D341Med (cell line): ENCODE results near the gene ANKRD33.
"Not testable (repeated sequence)": the region's sequence is repeated elsewhere in the genome, so short reads cannot be mapped to it uniquely, and the experiment has no call there.

ENCODE experiments used
- DNase-seq: peaks from one replicate; pipeline ENCODE4 v3.0.0; 2012; ENCODE audit warnings: low spot score

The ANKRD33 gene

DNA sequence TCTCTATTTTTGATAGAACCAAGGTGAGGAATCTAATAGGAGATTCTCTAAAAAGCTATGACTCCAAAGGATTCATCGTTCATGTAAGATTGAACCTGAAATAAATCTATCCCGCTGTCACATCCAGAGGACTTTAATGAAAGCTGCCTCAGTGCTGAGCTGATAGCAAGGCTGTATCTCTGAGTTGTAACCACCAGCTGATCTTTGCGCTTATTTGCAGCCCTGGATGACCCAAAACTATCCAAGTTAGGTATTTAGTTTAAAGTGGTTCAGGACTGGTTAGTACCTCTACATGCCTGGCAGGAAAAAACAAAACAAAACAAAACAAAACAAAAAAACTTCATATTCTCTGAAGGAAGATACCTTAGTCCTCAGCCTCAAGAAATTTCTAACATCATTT, 8.8 kb upstream of the ANKRD33 start:
- DNase-seq: no peak

DNA sequence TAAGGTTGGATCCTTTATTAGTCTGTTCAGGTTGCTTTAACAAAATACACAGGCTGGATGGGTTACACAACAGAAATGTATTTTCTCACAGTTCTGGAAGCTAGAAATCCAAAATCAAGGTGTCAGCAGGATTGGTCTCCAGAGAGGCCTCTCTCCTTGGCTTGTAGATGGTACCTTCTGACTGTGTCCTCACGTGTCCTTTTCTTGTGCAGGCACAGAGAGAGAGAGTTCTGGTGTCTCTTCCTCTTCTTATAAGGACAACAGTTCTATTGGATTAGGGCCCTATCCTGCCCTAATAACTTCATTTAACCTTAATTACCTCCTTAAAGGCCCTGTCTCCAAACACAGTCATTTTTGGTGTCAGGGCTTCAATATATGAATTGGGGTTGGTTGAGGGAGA, 4.6 kb upstream of the ANKRD33 start:
- DNase-seq: no peak

DNA sequence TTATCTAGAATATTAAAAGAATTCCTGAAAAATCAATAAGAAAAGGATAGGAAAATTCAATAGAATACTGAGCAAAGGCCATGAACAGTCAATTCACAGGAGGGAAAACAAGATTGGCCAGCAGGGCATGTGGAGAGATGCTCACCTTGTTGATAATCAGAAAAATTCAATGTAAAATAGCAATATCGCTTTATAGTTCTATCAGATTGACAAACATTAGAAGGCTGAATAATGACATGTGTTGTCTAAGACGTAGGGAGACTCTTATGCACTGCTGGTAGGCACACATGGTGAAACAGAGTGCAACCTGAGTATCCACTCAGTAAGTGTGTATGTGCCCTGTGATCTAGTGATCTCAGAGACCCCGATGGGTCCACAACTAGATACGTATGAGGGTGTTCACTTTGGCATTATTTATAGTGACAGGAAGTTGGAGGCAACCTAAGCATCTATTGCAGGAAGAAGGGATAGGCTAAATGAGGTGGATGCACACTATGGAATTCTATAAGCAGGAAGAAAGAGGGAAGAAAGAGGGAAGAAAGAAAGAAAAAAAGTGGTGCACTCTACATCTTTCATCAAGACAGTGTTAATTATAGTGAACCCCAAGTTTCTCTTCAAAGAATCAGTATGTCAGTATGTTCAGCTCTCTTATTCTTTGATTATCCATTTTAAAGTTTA, 3.8 kb upstream of the ANKRD33 start:
- DNase-seq: no peak

DNA sequence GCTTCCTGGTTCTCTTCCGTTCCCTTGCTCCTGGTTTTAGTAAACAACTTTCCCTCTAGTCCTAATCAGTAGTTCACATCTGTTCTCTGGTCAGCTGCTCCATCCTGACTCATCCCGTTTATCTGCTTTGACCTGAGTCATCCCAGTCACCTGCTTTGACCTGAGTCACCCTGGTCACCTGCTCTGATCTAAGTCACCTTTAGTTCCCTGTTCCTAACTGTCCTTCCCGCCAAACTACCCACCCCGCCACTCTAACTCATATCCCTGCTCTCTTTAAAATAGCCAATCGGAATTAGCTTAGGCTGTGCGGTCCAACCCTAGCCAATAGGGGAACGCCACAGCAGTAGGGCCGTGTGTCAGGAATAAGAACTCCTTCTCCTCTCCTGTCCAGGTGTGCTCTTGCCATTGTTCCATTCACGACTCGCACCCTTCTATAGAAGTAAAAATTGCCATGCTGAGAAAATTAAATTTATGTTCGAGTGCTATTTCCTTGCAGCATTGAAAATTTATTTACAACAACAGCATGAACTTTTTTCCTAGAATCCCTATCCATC, 3.1 kb upstream of the ANKRD33 start:
- DNase-seq: no peak

DNA sequence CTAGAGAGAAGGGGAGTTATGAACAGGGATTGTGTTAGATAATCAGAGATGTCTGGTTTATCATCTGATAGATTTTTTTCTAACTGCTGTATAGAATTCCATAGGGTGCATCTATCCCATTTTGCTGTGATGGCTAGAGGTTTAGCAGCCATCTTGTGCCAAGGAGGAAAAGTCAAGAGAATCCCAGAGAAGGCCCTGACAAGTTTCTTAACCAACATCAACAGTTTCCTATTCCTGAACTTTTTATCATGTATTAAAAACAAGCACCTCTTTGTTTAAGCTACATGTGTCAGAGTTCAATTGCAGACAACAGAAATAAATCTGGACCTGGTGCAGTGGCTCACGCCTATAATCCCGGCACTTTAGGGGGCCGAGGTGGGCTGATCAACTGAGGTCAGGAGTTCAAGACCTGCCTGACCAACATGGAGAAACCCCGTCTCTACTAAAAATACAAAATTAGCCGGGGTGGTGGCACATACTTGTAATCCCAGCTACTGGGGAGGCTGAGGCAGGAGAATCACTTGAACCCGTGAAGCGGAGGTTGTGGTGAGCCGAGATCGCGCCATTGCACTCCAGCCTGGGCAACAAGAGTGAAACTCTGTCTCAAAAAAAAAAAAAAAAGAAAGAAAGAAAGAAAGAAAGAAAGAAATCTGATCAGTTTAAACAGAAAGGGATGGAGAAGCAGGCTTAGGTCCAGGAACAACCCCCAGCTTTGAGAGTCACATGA, 2.4 kb upstream of the ANKRD33 start:
- not testable (repeated sequence) for DNase-seq

DNA sequence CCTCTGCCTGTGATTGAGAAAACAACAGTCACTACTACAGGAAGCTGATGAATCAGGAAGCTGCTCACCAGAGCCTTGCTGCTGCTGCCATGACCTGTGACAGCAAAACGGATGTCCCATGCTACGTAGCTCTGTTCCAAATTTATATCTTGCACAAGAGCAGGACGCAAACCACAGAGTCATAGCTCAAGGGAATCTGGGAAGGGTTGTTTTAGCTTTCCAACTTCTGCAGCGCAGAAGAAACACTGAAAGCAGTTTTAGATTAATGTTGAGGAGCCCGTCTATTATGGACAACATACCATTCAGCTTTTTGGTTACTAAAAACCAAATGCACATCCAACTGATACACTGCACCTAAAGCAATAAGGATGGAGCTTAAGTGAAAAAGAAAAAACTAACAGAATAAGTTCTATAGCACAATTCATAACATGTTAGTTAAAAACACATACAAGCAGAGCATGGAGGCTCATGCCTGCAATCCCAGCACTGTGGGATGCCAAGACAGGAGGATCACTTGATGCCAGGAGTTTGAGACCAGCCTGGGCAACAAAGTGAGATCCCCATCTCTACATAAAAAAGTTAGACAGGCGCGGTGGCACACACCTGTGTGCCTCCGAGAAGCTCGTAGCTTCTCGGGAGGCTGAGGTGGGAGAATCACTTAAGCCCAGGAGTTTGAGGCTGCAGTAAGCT, 1.7 kb upstream of the ANKRD33 start:
- DNase-seq: no peak

DNA sequence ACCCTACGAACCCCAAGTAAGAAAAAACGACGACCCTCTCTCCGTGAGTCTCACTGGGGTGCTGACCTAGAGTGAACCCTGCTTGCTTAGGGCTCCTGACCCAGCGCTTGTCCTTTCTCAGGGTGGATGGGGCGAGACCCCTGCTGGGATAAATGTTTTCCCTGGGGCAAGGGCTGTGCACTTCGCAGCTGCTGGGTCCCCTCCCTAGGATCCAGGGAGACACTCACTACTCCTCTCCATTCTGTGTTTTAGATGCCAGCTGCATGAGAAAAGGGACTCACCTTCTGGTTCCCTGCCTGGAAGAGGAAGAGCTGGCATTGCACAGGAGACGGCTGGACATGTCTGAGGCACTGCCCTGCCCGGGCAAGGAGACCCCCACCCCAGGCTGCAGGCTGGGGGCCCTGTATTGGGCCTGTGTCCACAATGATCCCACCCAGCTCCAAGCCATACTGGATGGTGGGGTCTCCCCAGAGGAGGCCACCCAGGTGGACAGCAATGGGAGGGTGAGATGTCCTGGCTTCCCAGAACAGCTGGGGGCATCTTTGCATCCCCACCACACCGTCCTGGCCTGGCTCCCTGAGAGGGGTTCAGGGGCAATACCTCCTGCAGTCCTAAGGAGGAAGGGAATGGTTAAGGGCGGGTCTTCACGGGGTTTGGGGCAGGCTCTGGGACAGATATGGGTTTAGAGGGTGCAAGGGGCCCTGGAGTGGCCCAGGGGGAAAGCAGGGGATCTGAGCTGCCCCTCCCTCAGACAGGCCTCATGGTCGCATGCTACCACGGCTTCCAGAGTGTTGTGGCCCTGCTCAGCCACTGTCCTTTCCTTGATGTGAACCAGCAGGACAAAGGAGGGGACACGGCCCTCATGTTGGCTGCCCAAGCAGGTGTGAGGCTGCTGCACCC, 663 bp downstream of the ANKRD33 start:
- peak; percentile 49 for DNase-seq

DNA sequence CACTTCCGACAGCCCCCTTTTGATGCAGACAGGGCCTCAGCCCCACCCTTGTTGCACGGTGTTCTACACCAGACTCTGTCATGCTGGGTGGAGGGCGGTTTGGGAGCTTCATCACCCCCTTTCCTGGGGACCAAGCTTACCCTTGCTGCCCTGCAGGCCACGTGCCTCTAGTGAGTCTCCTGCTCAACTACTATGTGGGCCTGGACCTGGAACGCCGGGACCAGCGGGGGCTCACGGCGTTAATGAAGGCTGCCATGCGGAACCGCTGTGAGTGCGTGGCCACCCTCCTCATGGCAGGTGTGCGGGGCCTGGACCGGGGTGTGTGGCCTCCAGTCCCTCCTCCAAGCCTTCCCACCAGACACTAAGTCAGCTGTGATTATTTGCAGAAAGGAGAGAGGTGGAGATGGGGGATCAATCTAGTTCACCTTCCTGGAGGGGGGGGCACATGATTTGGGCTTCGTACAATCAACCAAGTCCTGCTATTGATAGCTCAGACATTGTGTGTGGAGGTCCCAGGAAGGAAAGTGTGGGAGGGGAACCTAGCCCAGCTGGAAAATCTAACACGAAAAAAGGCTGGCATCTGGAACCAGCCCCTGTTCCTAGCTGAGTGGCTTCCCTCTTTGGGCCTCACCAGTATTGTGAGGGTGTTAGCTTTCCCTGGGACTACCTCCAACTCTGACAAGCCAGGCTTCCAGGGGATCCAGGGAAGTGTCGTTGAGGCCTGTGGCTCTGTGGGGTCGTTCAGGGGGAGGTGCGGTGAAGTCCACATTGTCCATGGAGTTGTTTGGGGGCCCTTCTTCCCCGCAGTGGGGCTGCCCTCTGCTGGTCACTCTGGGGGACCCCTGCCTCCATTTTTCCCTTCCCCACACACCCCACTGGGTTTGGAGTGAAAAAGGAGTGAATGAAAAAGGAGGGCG, 1.6 kb downstream of the ANKRD33 start:
- peak; percentile 32 for DNase-seq

DNA sequence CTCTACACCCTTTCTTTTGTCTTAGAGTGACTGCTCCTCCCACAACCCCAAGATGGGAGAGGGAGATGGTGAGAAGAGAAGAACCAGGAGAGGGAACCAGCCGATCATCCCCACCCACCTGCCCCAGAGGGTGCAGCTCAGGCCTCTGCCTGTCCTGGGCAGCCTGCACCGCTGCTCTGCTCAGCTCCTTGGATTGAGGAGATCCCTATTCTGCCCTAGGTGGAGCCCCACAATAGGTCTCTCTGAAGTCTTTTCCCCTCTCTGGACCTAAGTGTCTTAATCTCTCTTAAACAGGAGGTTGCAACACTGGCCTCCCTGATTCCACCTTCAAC, 2.2 kb downstream of the ANKRD33 start:
- DNase-seq: peak; percentile 28

DNA sequence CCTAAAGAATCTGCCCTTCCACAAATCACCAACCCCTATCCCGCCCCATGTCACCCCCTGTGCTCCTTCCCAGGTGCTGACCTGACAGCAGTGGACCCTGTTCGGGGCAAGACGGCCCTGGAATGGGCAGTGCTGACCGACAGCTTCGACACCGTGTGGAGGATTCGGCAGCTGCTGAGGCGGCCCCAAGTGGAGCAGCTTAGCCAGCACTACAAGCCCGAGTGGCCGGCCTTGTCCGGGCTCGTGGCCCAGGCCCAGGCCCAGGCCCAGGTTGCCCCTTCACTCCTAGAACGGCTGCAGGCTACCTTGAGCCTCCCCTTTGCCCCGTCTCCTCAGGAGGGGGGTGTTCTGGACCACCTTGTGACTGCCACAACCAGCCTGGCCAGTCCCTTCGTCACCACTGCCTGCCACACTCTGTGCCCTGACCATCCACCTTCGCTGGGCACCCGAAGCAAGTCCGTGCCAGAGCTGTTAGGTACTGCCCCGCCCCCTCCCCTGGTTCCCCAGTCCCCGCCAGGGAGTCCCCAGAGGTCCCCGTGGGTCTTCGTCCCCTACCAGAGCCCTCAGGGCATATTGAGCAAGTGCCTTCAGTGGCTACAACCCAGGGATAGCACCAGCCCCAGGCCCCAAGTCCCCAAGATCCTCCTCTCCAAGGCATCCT, 2.7 kb downstream of the ANKRD33 start:
- DNase-seq: peak; percentile 20

DNA sequence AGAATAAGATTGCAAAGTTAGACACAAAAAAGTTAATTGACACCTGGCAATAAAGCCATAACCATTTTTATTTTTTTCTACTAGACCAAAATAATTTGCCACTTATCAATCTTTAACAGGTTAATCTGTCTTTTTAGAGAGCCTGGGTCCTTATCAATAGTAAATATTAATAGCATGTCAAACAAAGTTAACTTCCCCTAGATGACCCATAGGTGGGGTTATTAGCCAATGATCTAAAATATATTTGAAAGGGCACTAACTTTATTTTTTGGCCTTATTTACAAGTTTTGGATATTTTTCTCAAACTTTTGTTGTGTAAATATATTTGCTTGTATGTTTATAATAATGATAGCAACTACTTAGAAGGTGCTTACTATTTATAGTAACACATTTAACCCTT, 3.9 kb downstream of the ANKRD33 start:
- peak; percentile 17 for DNase-seq

DNA sequence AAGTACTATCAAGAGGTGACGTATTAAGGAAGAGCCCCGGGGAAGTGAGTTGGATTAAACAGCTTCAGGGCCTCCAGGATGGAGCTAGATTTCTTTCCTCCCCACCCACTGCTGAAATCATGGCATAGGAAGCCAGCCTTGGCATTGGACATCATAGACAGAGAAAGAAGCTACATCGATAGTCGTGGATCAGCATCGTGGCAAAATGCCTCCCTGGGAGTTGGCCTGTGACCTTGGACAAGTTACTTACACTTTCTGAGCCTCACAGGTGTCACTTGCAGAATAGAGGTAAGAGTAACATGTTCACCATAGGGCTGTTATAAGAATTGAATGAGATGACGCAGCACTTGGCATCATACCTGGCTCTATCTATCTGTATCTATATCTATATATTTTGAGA, 5.9 kb downstream of the ANKRD33 start:
- no peak for DNase-seq

DNA sequence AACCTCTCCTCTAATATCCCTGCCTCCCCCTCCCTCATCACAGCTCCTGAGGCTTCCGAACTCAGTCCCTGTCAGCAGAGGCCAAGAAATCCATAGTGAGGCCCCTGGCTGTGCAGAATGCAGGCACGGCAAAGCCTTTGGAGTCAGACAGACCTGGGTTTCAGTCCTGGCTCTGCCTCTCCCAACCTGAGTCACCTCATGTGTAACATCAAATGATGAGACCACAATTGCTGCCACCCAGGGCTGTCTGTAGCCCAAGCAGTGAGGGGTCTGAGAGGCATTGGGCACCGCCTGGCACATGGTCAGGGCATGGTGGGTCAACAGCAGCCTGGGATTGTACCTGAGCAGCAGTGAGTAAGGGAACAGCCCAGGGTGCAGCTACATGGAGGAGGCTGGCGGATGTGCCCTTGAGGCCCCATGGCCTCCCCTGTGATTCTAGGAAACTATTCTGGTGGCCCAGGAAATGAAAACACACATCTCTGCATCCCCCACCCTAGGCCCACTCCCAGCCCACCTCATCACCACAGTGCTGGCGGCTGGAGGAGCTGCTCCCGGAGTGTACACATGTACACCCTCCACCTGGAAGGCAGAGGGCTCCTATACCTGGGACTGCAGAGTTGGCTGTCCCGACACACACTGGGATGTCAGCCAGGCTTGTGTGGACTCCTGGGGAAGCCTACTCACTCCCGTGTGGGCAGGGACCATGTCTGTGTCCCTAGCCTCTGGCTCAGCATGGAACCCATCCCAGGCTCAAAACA, 7.7 kb downstream of the ANKRD33 start:
- DNase-seq: peak; percentile 31

DNA sequence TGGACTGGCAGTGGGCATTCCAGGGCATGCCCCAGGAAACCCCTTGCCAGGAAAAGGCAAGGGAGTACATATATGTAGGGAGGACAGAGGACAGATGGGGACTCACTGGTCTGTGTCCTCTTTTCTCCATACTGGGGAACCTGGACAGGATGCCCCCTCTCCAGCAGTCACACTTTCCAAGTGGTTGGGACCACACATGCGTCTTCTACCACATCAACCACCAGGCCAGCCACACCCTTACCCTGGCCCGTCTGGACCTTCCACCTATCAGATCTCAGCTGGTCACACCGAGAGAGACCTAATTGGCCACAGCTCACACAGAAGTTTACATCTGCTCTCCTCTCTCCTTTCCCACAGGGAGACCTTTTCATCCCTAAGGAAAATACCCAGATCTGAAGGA, 8.3 kb downstream of the ANKRD33 start:
- peak; percentile 12 for DNase-seq

DNA sequence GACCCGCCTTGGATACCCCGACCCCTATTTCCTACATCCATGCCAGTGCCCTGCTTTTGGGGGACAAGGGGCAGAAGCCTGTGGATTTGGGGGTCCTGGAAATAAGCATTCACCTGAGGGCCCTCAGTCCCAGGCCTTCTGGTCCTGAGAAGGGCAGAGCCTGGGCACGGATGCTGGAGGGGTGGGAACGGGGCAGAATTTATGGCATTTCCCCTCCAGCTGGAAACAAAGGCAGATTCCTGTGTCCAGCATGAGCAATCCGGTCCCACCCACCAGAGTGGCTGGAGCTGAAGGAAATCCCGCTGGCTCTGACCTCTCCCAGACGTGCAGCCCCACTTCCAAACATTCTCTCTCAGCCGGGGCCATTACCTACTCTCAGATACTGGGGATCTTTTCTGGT, 9.3 kb downstream of the ANKRD33 start:
- DNase-seq: peak; percentile 11

DNA sequence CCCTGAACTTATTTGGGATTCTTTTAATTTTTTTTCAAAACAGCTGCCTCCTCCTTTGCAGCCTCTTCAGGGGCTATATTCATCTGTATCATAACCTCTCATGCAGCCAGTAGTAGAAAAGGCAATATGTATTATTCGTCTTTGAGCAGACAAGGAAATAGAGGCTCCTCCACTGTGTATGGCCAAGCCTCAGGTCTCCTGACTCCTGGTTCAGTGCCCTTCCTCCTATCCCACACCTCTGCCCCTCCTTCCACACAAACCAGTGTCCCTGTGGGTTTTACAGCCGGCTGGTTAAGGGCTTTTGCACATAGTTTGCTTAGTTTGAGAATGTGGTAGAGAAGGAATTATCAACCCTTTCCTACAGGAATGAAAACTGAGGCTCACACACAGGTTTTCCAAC, 10.6 kb downstream of the ANKRD33 start:
- DNase-seq: peak; percentile 4

DNA sequence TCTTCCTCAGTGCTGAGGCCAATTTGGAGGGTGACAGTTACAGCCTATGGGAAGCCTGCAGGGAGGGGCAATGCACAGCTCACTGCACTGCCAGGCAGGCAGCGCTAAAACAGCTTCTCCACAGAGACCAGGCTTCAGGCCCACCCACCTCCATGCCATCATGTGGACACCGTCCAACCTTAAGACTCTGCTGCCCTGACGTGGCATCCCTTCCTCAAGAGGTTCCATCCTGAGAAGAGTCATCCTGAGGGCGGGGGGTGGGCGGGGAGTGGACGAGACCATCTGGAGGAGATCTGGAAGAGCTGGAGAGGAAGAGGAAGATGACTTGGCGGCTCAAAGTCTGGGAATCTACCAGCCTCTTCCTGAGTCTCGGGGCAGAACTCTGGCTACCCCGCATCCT, 11.0 kb downstream of the ANKRD33 start:
- peak; percentile 17 for DNase-seq

DNA sequence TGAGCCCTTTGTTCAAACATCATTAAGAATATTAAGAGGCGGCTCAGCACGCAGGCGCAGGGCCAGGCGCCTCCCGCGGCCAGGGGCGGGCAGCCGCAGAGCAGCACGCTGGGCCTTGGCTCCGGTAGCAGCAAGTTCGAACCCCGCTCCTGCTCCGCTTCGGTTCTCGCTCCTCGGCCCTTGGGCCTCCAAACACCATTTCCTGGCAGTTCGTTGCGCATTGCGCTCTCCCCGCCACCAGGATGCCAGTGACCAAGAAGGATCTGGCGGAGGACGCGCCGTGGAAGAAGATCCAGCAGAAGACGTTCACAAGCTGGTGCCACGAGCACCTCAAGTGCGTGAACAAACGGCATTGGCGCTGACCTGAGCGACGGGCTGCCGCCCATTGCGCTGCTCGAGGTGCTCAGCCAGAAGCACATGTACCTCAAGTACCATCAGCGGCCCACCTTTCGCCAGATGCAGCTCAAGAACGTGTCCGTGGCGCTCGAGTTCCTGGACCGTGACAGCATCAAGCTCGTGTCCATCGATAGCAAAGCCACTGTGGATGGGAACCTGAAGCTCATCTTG, 12.5 kb downstream of the ANKRD33 start:
- DNase-seq: peak; percentile 20

DNA sequence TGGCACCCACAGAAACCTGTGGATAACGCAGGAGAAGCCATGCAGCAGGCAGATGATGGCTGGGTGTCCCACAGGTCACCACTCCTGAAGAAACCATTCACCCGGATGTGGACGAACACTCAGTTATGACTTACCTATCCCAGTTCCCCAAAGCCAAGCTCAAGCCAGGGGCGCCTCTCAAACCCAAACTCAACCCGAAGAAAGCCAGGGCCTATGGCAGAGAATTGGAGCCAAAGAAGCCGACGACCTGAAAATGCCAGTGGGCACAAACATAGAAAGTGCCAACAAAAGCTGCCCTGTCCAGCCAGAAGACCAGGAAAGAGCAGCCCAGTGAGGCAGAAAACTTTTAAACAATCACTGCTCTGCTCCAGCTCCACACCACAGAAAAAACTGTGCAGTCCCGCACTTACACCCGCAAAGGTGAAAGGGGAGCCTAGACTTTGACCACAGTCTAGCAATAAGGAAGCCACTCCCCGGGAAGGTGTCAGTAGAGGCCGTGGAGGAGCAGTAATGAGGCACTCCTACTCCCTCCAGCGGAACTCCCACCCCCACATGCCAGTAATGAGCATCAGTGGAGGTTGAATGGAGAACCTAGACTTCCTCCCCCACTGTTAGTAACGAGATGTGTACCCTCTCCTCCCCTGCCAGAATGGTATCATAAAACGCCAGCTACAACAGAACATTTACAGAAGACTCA, 13.4 kb downstream of the ANKRD33 start:
- peak; percentile 5 for DNase-seq
